Spleen (tissue), 11 donors: ENCODE results near the gene TRPV4. TPM values are rescaled to one million over a fixed set of nuclear protein-coding genes. Genes with fewer than 3 reads are reported as not detected.

Source experiments
- DNase-seq: peaks from one replicate; pipeline ENCODE4 v3.0.0-alpha.2; 2020
- H3K27ac ChIP-seq, 8 donors: fragments of 200-600 bp; sonication (generic) in 7 of 8; 1 replicate in 4 of 8; 2 replicates in 4 of 8; pipeline versions ENCODE4 v1.5.0 to v1.8.0; 2016 to 2021; ENCODE audit warnings: inconsistent platforms in 4 of 8, mild to moderate bottlenecking in 4 of 8, moderate library complexity in 1 of 8
- H3K27me3 ChIP-seq, 7 donors: fragments of 200-600 bp; sonication (generic) in 6 of 7; replicated peaks in 1 of 7; 1 replicate in 4 of 7; 2 replicates in 3 of 7; pipeline versions ENCODE4 v1.5.0 to v1.8.0; 2016 to 2021; ENCODE audit warnings: inconsistent platforms in 3 of 7, mild to moderate bottlenecking in 1 of 7
- H3K36me3 ChIP-seq, 6 donors: fragments of 200-600 bp; sonication (generic) in 5 of 6; 1 replicate in 4 of 6; 2 replicates in 2 of 6; pipeline versions ENCODE4 v1.5.0 to v1.8.0; 2016 to 2021; ENCODE audit warnings: inconsistent platforms in 2 of 6
- H3K4me1 ChIP-seq, 6 donors: fragments of 200-600 bp; sonication (generic) in 5 of 6; 1 replicate in 3 of 6; 2 replicates in 3 of 6; pipeline versions ENCODE4 v1.5.0 to v1.8.0; 2016 to 2021; ENCODE audit warnings: inconsistent platforms in 3 of 6
- H3K4me3 ChIP-seq, 8 donors: fragments of 200-600 bp; sonication (generic) in 7 of 8; 1 replicate in 4 of 8; 2 replicates in 4 of 8; pipeline versions ENCODE4 v1.5.0 to v1.8.0; 2016 to 2021; ENCODE audit warnings: inconsistent platforms in 4 of 8, mild to moderate bottlenecking in 4 of 8, moderate library complexity in 2 of 8
- H3K9me3 ChIP-seq, 8 donors: fragments of 200-600 bp; sonication (generic) in 7 of 8; 1 replicate in 4 of 8; 2 replicates in 4 of 8; pipeline versions ENCODE4 v1.5.0 to v1.8.0; 2016 to 2021; ENCODE audit warnings: inconsistent platforms in 4 of 8
- POLR2A ChIP-seq, 3 donors: fragments of 450-650 bp; IDR thresholded peaks; one replicate each; pipeline ENCODE4 v1.5.1; 2017; ENCODE audit warnings: antibody characterized with exemption in 3 of 3, mild to moderate bottlenecking in 1 of 3
- POLR2AphosphoS5 ChIP-seq, 3 donors: sonication (generic); formaldehyde crosslinking; IDR thresholded peaks; one replicate each; pipeline ENCODE4 v1.5.1; 2017; ENCODE audit warnings: antibody characterized with exemption in 3 of 3
- whole genome bisulfite sequencing, 5 donors: extraction: QIAGEN DNeasy Blood & Tissue Kit in 3 of 5; methylation state at CpG; one replicate each; pipeline versions ENCODE4 v1.1.5 to v1.1.7; 2013 to 2018; 5-methylcytosine and 5-hydroxymethylcytosine counted together
- intact Hi-C: fragments of 100-400 bp; cut with DNase I; formaldehyde crosslinking; loops from one replicate; pipeline ENCODE4 v1.15.0; 2023; ENCODE audit warnings: low total_unique reads
- polyA plus RNA-seq, 3 donors: library from polyadenylated mRNA; stranded (reverse); fragments of 200-250 nt; gene quantifications; one replicate each; pipeline ENCODE4 v1.2.1, GENCODE V29; 2013
- total RNA-seq, 7 donors: library from RNA; depleted of rRNA in 3 of 7; stranded (reverse); fragments of >200 nt in 3 of 7; fragmentation: NEBNext Ultra II Directional in 4 of 7; extraction: Animal tissue kit (Norgen Biotek cat#: 25700) in 4 of 7; gene quantifications; one replicate each; pipeline versions ENCODE4 v1.1.0 to v1.2.1, GENCODE V29; 2016 to 2021
- TF ChIP-seq, protein P1 (sequence below), 11 experiments: fragments of 200-600 bp in 7 of 11; fragments of 450-650 bp in 4 of 11; sonication (generic) in 4 of 11; IDR thresholded peaks in 8 of 11; conservative IDR thresholded peaks in 3 of 11; 1 replicate in 7 of 11; 2 replicates in 4 of 11; pipeline versions ENCODE4 v1.4.0 to v1.8.0; 2016 to 2021; ENCODE audit warnings: antibody characterized with exemption in 11 of 11, inconsistent platforms in 4 of 11, mild to moderate bottlenecking in 1 of 11
- donor health status: healthy with polysubstance abuse.
- donor health status: DM: no; HTN: no; CAD: no; lungs with moderate emphysema.
- donor health status: DM: no; HTN: no; CAD: no.
- donor health status: Bipolar disorder and iron deficiency.
- donor health status: healthy.
- donor health status: DM: no; HTN: no; CAD: no.
- donor health status: DM: yes; HTN: yes; CAD: no.

Gene TRPV4
- total and polyA plus RNA-seq, 10 donors: 0.49 to 8.0 (median 4.4) TPM

DNA sequence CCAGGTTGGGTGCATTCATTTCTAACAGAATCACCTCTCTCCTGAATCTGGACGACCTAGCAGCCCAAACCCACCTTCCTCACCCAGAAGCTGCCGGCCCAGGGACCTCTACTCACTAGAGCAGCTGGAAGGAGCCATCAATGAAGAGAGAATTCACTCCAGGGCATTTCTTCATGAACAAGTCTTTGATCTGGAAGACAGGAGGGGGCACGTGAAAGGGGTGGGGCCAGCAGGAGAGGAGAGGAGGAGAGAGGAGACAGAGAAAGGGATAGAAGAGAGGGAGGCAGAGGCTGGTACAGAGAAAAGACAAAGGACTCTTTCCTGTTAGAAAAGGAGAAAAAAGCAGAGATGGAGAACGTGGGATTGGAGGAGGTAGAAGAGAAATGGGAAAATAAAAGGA lies 39.8 kb downstream of the TRPV4 start:
- intact Hi-C loops: no loop called here
- Histone ChIP-seq H3K4me1 (peaks cover 0 to 4% (median 0%) of the 10 kb centered on the region in 6 donors), H3K9me3 (no peaks in the 10 kb centered on the region), H3K27ac (no peak overlapping the region), H3K36me3 (no peaks in the 10 kb centered on the region), H3K4me3 (no peak overlapping the region), H3K27me3 (peaks cover 0 to 40% (median 0%) of the 10 kb centered on the region in 7 donors)
- no peak for DNase-seq
- WGBS, 5 donors: 34 to 47% (median 37%) methylated on average over 4 of the region's 4 CpGs
- TF ChIP-seq POLR2AphosphoS5 (IDR thresholded peaks at IDR 0.05) (no peak), POLR2A (IDR thresholded peaks at IDR 0.05) (no peak)
- TF ChIP-seq, protein P1, sequence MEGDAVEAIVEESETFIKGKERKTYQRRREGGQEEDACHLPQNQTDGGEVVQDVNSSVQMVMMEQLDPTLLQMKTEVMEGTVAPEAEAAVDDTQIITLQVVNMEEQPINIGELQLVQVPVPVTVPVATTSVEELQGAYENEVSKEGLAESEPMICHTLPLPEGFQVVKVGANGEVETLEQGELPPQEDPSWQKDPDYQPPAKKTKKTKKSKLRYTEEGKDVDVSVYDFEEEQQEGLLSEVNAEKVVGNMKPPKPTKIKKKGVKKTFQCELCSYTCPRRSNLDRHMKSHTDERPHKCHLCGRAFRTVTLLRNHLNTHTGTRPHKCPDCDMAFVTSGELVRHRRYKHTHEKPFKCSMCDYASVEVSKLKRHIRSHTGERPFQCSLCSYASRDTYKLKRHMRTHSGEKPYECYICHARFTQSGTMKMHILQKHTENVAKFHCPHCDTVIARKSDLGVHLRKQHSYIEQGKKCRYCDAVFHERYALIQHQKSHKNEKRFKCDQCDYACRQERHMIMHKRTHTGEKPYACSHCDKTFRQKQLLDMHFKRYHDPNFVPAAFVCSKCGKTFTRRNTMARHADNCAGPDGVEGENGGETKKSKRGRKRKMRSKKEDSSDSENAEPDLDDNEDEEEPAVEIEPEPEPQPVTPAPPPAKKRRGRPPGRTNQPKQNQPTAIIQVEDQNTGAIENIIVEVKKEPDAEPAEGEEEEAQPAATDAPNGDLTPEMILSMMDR (IDR thresholded peaks at IDR 0.05 in 8 of 11, conservative IDR thresholded peaks at IDR 0.05 in 3 of 11): no peak

DNA sequence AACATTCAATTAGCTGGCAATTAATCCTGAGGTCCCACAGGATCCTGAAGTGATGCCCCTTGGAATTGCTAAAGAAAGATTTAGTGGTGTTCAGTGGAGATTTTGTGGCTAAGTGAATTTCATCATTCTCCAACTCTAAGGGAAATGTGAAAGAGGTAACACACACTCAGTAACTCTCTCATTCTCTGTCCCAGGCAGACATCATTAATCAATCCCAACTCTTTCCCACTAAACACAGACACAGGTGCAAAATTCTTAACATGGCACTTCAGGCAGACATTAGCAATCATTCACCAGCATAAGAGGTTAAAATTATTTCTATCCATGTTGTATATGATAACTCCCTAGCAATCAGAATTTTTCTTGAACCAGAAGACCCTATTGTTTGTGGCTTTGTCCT lies 40.2 kb downstream of the TRPV4 start:
- intact Hi-C loops: no loop called here
- Histone ChIP-seq H3K4me3 (no peak overlapping the region), H3K9me3 (no peaks in the 10 kb centered on the region), H3K27ac (no peak overlapping the region), H3K36me3 (no peaks in the 10 kb centered on the region), H3K4me1 (peaks cover 0 to 1% (median 0%) of the 10 kb centered on the region in 6 donors), H3K27me3 (peaks cover 0 to 40% (median 0%) of the 10 kb centered on the region in 7 donors)
- no peak for DNase-seq
- TF ChIP-seq POLR2AphosphoS5 (IDR thresholded peaks at IDR 0.05) (no peak), POLR2A (IDR thresholded peaks at IDR 0.05) (no peak)
- TF ChIP-seq, protein P1 (IDR thresholded peaks at IDR 0.05 in 8 of 11, conservative IDR thresholded peaks at IDR 0.05 in 3 of 11): no peak

DNA sequence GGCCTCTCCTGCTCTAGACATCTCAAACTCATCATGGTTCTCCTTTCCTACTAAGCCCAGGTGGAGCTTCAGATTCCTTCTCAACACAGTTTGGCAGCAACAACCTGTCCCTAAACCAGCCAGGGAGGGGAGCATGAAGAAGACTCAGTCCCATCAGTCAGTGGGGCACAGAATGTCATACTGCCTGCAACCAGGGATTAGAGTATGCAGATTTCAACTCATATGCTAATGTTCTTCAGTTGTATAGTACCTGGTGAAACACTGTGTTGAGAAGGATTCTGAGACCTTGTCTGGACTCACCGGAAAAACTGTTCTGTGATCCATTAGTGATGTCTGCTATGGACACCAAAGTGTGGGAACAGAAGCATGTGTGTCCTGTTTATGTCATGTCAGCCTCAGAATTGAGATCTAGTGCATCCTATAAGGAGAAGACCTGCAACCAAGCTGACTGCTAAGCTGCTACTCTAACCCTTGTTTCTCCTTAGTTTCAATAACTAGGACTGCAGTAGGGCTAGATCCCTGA lies 43.6 kb downstream of the TRPV4 start:
- intact Hi-C loops: no loop called here
- no peaks in the 10 kb centered on the region for H3K36me3 ChIP-seq
- no peak overlapping the region for H3K4me3 ChIP-seq
- no peaks in the 10 kb centered on the region for H3K4me1 ChIP-seq
- H3K27ac ChIP-seq: no peak overlapping the region
- no peak for DNase-seq
- WGBS, 5 donors: 87 to 100% (median 94%) methylated on average over 1 of the region's 1 CpG
- peaks cover 0 to 29% (median 0%) of the 10 kb centered on the region in 7 donors for H3K27me3 ChIP-seq
- H3K9me3 ChIP-seq: no peaks in the 10 kb centered on the region
- TF ChIP-seq POLR2AphosphoS5 (IDR thresholded peaks at IDR 0.05) (no peak), POLR2A (IDR thresholded peaks at IDR 0.05) (no peak)
- TF ChIP-seq, protein P1 (IDR thresholded peaks at IDR 0.05 in 8 of 11, conservative IDR thresholded peaks at IDR 0.05 in 3 of 11): no peak

DNA sequence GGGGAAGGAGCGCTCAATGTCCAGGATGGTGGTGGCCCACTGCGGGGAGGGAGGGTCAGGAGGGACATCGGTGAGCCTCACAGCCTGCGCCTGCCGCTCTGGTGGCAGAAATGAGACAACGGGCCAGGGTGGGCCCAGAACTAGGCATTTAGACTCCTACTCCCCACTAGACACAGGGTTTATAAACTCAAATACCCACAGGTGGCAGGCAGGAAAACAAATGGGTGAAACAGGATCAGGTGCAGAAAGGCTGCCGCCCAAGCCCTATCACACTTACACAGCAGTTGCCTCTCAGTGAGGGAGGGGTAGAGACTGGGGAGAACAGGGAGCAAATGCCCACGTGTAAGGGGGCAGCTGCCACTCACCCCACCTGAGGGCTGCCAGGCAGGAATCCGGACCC lies 46.4 kb downstream of the TRPV4 start:
- peaks cover 0 to 16% (median 0%) of the 10 kb centered on the region in 7 donors for H3K27me3 ChIP-seq
- no peak overlapping the region for H3K4me3 ChIP-seq
- DNase-seq: no peak
- H3K36me3 ChIP-seq: no peaks in the 10 kb centered on the region
- TF ChIP-seq POLR2A (IDR thresholded peaks at IDR 0.05) (no peak), POLR2AphosphoS5 (IDR thresholded peaks at IDR 0.05) (no peak)
- TF ChIP-seq, protein P1 (IDR thresholded peaks at IDR 0.05 in 8 of 11, conservative IDR thresholded peaks at IDR 0.05 in 3 of 11): no peak
- no peaks in the 10 kb centered on the region for H3K9me3 ChIP-seq
- H3K4me1 ChIP-seq: no peaks in the 10 kb centered on the region
- WGBS, 5 donors: 83 to 92% (median 89%) methylated on average over 9 of the region's 9 CpGs
- no peak overlapping the region for H3K27ac ChIP-seq
- intact Hi-C loops: no loop called here
